Raji (cell line): Measurements from ENCODE around the gene SLX9.

Experiments used
- POLR2A ChIP-seq: IDR thresholded peaks from 2 replicates; pipeline ENCODE4 v1.6.1; 2011; ENCODE audit warnings: low read depth, low read length, control low read depth; ENCODE audit not compliant: insufficient read depth

Gene SLX9

DNA sequence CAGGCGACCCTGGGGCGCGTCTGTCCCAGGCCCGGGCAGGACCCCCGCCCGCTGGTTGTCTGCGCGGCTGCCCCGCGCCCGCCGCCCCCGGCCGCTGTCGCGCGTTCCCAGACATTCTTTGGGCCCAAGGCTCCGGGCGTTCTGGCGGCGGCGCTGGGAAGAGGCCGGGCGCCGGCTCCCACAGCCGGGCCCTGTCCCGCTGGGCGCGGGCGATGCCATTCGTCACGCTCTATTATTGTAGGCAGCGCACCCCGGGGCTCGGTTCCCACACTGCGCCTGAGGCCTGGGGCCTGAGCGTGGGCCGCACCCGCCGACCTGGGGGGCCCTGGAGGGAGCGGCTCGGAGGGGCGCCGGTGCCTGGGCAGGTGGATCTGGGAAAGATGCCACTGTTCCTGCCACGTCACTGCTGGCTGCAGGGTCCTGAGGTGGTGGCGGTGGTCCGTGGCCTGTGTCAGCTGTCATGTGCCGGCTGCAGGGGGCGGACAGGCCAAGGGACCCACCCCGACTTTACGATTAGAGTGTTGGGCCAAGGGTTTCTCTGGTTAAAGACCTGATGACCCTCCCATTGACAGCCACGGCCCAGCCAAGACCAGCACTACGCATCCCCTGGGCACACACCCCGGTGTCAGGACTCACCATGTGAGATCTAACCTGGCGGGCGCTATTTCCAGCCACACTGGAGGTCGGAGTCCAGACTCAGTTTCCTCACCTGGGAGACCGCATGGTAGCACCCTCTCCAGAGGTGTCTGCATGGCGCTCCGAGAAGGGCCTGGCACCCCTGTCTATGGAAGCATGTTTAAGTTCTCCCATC is 79.5 kb downstream of the SLX9 start:
- TF ChIP-seq POLR2A = no peak

DNA sequence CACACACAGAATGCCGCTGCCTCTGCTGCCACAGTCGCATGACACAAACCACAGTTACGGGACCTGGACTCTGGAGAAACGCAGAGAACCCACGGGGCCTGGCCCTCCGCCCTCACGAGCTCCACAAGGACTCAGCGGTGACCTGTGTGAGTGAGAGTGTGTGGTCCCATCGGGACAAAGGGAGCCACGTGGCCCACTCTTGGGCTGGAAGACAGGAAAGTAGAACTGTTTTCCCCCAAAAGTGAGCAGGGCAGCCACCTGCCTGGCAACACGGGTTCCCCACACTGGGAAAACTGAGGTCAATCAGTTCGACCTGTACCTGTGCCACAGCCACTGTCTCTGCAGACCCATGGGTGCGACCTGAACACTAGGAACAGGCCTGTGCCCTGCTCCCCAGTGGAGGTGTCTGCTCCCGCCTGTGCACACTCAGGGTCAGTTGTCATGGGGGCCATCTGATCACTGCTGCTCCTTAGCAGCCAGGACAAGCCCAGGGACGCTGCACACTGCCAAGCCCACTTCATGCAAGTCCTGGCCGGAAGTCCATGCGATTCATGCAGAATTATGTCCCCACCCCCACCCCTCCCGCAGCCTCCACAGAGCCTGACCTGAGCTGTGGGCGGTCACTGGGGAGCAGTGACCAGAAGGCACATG is 80.2 kb downstream of the SLX9 start:
- no peak for TF ChIP-seq POLR2A

DNA sequence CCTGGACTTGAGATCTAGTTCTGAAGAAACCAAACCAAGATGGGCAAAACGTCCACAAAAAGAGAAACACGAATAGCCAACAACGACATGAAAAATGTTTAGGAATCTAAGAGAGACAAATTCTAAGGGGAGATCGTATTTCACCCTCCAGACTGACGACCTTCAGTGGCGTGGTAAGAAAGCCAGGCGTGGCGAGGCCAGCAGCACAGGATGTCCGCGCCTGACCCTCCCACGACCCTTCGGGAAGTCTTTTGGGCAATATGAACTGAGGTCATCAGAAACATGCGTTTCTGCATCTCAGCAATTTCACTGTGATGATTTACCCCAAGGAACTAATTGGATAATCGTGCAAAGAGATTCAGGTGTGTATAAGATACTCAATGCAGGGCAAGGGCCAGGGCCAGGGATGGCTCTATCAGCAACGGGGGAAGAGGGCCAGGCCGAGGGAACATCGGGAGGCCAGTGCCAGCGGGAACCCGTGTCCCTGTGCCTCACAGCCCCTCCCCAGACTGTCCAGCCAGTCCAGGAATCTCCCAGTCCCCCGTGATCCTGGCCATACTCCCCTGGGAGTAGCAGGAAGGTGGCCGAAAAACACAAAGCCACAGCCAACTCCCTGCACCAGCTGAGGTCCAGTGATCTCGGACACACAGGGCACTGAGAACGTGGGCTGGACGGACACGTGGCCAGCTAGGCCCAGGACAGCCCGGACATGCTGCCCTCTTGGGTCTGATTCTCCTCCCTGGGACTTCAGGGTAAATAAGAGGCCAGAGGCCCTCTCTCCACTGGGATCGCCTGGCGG is 81.0 kb downstream of the SLX9 start:
- TF ChIP-seq POLR2A = no peak

DNA sequence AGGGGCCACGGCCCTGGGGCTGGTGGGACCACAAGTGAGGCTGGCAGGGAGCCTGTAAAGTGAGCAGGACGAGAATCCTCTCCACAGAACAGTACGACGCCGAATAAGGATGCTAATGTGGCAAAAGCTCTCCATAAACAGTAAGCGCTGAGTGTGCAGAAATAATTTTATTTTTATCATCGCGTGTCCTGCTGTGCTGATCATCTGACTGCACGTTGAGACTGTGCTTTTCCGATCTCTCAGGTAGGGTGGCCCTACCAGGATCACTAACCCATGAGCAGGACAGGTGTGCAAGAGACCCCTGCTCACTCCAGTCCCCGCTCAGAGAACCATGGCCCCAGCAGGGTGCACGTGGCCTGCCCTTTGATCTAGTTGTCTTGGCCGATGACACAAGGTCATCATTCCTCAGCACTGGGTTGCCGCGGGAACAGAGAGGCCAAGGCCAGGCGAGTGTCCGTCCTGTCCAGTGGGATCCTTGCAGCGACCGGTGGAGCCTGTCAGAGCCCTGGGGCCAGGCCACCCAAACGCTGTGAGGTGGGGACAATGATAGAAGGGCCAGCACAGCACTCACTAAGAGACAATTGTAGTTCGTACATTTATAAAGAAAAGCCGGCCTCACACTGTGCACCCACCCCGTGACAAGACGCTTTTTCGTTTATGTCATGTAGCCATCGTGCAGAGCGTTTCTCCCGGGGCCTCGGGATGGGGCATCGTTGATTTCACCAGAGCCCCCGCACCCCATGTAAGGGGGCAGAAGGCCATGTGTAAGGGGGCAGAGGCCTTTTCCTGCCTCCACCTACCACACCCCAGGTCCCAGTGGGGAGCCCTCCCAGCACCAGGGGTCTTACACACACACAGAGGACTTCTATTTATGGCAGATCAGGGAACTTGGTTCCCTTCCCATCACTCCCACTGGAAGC is 81.9 kb downstream of the SLX9 start:
- no peak for TF ChIP-seq POLR2A

DNA sequence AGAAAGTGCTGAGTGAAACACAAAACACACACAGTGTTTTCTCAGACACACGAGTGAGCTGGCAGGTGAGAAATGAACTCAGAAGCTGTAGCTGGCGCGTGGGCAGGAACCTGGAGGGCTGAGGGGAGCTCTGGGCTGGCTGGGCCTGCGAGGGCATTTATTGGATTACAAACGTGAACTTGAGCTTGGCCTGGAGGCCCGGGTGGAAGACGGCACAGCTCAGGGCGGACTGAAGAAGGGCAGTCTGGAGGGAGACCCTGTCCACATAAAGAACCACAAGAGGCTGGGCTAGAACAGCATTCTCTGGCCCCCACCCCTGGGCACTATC is 82.5 kb downstream of the SLX9 start:
- no peak for TF ChIP-seq POLR2A

DNA sequence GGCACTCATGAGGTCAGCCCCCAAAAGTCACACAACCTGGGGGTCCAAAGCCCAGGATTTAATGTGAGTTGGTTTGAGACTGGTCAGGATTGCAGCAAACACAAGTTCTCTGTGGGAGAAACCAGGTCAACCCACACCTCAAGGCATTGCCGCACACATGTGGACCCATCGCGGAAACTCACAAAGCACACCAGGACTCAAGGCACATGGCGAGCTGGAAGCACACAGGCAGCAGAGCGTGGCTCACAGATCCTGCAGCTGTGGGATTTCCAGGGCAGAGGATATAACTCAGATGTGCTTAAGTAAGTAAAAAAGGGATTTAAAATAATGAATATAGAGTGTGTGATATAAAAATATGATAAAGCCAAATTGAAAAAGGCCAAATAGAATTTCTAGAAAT is 82.9 kb downstream of the SLX9 start:
- TF ChIP-seq POLR2A = no peak

GRCh38 chr21:45026066-45026745 is 86.4 kb downstream of the SLX9 start:
- TF ChIP-seq POLR2A = no peak
